ENCODE data around the gene ATAD3B.
"Not testable (repeated sequence)": the region's sequence is repeated elsewhere in the genome, so short reads cannot be mapped to it uniquely, and the experiment has no call there.

The ATAD3B gene

DNA sequence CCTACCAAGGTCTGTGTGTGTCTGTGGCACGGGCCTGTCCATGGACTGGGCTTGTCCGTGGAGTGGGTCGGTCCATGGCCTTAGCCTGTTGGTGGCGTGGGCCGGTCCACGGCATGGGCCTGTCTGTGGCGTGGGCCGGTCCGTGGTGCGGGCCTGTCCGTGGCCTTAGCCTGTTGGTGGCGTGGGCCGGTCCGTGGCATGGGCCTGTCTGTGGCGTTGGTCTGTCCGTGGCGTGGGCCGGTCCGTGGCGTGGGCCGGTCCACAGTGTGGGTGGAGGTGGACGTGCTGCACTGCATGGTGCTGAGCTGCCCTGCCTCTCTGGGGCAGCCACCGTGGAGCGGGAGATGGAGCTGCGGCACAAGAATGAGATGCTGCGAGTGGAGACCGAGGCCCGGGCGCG lies 10.2 kb downstream of the ATAD3B start:
- not testable (repeated sequence) for DNase-seq (ENCODE audit: low spot score)

DNA sequence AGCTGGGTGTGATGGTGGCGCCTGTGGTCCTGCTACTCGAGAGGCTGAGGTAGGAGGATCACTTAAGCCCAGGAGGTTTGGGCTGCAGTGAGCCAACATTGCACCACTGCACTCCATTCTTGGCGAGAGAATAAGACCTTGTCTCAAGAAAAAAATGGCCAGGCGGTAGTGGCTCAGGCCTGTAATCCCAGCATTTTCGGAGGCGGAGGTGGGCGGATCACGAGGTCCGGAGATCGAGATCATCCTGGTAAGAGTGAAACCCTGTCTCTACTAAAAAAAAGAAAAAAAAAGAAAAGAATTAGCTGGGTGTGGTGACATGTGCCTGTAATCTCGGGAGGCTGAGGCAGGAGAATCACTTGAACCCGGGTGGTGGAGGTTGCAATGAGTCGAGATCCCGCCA lies 11.3 kb downstream of the ATAD3B start:
- DNase-seq (ENCODE audit: low spot score): no peak

- no peak for DNase-seq (ENCODE audit: low spot score)
Observed at GRCh38 chr1:1483714-1484113, 12.1 kb downstream of the ATAD3B start.

- not testable (repeated sequence) for DNase-seq (ENCODE audit: low spot score)
Observed at GRCh38 chr1:1484976-1485750, 13.6 kb downstream of the ATAD3B start.

- not testable (repeated sequence) for DNase-seq (ENCODE audit: low spot score)
Observed at GRCh38 chr1:1485755-1486317, 14.3 kb downstream of the ATAD3B start.

DNA sequence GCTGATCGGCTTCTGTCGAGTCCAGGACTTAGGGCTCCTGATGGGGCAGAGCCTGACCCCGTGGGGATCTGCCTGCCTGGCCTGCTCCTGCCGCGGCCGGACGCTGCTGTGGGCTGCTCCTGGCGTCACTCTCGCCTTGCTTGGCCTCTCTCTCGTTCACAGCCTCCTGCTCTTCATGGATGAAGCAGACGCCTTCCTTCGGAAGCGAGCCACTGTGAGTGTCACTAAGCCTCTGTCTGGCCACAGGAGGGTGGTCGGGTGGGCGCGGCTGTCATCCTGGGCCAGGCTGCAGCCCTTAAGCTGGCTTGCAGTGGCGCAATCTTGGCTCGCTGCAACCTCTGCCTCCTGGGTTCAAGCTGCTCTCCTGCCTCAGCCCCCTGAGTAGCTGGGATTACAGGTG lies 16.1 kb downstream of the ATAD3B start:
- no peak for DNase-seq (ENCODE audit: low spot score)

DNA sequence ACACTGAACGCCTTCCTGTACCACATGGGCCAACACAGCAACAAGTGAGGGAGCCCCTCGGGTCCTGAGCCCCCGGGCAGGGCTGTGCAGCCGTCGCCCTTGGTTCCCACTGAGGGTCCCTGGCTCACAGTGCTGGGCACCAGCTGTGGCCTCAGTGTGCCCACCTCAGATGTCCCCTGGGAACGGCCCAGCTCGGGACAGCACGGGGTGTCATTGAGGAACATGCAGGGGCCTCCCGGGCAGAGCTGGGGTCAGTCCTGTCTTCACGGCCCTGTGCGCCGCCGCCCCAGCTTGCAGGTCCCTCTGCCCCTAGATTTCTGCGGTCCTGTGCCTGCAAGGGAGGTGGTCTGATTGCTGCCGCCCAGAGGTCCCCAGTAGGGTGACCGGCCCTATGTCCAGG lies 17.7 kb downstream of the ATAD3B start:
- no peak for DNase-seq (ENCODE audit: low spot score)

DNA sequence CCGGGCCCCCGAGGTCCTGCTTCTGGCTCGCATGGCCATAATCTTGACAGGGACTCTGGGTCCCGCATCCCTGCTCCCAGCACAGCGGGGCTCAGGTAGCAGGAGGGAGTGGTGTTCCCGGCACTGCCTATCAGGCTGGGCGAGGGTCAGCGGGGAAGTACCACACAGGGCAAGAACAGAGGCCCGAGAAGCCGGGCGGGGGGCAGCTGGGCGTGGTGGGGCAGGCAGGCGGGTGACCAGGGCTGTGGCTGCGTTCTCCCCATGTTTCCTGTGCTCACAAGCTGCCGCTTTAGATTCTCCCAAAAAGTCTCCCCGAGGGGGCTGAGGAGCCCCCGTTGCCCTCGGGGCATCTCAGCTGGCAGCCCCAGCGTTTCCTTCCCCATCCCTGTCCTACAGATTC lies 18.3 kb downstream of the ATAD3B start:
- no peak for DNase-seq (ENCODE audit: low spot score)

GRCh38 chr1:1490633-1491230 lies 19.2 kb downstream of the ATAD3B start:
- no peak for DNase-seq (ENCODE audit: low spot score)

- DNase-seq (ENCODE audit: low spot score): no peak
Observed at GRCh38 chr1:1491601-1492000, 20.0 kb downstream of the ATAD3B start.

GRCh38 chr1:1494311-1494710 lies 22.7 kb downstream of the ATAD3B start:
- DNase-seq (ENCODE audit: low spot score): not testable (repeated sequence)

DNA sequence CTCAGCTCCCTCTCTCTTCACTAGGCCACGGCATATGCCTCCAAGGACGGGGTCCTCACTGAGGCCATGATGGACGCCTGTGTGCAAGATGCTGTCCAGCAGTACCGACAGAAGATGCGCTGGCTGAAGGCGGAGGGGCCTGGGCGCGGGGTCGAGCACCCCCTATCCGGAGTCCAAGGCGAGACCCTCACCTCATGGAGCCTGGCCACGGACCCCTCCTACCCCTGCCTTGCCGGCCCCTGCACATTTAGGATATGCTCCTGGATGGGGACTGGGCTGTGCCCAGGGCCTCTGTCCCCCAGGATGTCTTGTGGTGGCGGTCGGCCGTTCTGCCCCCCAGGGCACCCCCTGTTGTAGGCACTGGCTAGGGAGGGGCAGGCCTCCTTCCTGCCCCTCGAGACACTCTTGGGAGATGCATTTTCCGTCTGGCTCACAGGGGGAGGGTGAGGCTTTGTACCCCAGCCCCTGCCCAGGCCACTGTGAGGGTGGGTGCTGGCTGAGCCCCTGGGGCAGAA lies 24.0 kb downstream of the ATAD3B start:
- not testable (repeated sequence) for DNase-seq (ENCODE audit: low spot score)

DNA sequence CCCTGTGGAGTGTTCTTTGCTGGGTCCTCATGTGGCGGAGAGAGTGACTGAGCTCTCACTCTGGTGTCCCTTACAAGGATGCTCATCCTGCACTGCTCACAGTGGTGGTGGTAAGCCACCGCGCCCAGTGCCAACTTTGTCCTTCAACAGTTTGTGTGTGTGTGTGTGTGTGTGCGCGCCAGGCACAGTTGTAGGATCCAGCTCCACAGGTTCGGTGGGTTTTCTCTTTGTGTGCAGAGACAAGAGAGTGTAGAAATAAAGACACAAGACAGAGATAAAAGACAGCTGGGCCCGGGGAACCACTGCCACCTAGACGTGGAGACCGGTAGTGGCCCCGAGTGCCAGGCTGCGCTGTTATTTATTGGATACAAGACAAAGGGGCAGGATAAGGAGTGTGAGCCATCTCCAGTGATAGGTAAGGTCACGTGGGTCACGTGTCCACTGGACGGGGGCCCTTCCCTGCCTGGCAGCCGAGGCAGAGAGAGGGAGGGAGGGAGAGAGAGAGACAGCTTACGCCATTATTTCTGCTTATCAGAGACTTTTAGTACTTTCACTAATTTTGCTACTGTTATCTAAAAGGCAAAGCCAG lies 33.3 kb downstream of the ATAD3B start:
- DNase-seq (ENCODE audit: low spot score): not testable (repeated sequence)

DNA sequence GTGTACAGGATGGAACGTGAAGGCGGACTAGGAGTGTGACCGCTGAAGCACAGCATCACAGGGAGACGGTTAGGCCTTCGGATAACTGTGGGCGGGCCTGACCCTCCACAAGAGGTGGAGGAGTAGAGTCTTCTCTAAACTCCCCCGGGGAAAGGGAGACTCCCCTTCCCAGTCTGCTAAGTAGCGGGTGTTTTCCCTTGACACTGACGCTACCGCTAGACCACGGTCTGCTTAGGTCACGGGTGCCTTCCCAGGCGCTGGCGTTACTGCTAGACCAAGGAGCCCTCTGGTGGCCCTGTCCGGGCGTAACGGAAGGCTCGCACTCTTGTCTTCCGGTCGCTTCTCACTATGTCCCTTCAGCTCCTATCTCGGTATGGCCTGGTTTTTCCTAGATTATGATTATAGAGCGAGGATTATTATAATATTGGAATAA lies 33.8 kb downstream of the ATAD3B start:
- not testable (repeated sequence) for DNase-seq (ENCODE audit: low spot score)

- not testable (repeated sequence) for DNase-seq (ENCODE audit: low spot score)
Observed at GRCh38 chr1:1505801-1506200, 34.2 kb downstream of the ATAD3B start.

GRCh38 chr1:1507305-1507704 lies 35.7 kb downstream of the ATAD3B start:
- DNase-seq (ENCODE audit: low spot score): no peak

DNA sequence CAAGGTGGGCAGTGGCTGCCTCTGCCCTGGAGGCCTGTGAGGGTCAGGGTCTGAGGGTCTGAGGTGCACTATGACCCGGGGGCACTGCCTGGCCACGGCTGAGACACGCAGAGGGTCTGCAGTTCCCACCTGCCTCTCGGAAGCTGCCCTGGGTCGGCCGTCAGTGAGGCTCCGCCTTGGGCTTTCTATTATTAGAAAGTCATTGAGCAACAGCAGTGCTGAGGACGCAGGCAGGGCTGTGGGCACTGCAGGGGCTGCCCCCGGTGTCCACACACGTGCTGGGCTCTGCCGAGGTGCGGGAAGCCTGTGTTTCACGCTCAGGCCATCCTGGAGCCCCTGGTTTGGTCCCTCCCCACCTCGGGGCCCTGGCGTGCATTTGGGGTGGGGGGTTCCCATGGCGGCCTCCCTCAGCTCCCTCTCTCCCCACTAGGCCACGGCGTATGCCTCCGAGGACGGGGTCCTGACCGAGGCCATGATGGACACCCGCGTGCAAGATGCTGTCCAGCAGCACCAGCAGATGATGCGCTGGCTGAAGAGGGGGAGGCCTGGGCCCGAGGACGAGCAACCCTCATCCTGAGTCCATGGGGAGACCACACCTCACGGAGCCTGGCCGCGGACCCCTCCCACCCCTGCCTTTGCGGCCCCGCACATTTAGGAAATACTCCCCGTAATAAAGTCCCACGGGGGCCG lies 37.4 kb downstream of the ATAD3B start:
- not testable (repeated sequence) for DNase-seq (ENCODE audit: low spot score)

- not testable (repeated sequence) for DNase-seq (ENCODE audit: low spot score)
Observed at GRCh38 chr1:1509465-1509850, 37.9 kb downstream of the ATAD3B start.

DNA sequence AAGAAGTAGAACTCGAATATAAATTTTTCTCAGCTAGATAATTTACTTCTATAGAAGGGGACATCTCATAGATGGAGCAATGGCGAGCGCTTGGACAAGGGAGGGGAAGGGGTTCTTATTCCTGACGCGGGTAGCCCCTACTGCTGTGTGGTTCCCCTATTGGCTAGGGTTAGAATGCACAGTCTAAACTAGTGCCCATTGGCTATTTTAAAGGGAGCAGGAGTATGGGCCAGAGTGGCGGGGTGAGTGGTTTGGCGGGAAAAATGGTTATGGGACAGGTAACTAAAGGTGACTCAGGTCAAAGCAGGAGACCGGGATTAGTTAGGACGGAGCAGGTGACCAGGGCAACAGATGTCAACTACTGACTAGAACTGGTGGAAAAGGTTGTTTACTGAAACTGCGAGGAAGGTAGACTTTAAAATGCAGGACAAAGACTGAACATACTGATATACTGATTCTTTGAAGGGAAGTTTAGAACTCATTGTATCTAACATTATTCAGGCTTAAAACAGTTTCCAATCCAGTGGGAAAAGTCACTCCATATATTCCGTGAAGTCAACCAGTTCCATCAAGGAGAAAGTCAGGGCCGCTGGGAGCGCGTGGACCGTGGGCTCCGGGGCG lies 39.5 kb downstream of the ATAD3B start:
- DNase-seq (ENCODE audit: low spot score): no peak

GRCh38 chr1:1511533-1512285 lies 40.1 kb downstream of the ATAD3B start, which contains the start of gene ATAD3A:
Gene ATAD3A, plus strand, starts transcription at chr1:1512162. Its CDS starts 107 bp downstream, at chr1:1512269.
- DNase-seq (ENCODE audit: low spot score): peak; percentile 99

GRCh38 chr1:1512425-1512824 lies 40.9 kb downstream of the ATAD3B start:
- DNase-seq (ENCODE audit: low spot score): not testable (repeated sequence)
